K562 treated with DMSO at 1 percent for 4 hours (cell line): Measurements from ENCODE around the gene ZNF845. TPM values are rescaled to one million over a fixed set of nuclear protein-coding genes. Genes with fewer than 3 reads are reported as not detected.

Experiments used
- total RNA-seq: library from RNA; unstranded; fragments of 300-600 nt; gene quantifications from 2 replicates; pipeline ENCODE4 v1.2.3, GENCODE V29; 2022; ENCODE audit not compliant: insufficient read depth

The ZNF845 gene
- 2.9 and 3.4 TPM in 2 replicates for total RNA-seq

DNA sequence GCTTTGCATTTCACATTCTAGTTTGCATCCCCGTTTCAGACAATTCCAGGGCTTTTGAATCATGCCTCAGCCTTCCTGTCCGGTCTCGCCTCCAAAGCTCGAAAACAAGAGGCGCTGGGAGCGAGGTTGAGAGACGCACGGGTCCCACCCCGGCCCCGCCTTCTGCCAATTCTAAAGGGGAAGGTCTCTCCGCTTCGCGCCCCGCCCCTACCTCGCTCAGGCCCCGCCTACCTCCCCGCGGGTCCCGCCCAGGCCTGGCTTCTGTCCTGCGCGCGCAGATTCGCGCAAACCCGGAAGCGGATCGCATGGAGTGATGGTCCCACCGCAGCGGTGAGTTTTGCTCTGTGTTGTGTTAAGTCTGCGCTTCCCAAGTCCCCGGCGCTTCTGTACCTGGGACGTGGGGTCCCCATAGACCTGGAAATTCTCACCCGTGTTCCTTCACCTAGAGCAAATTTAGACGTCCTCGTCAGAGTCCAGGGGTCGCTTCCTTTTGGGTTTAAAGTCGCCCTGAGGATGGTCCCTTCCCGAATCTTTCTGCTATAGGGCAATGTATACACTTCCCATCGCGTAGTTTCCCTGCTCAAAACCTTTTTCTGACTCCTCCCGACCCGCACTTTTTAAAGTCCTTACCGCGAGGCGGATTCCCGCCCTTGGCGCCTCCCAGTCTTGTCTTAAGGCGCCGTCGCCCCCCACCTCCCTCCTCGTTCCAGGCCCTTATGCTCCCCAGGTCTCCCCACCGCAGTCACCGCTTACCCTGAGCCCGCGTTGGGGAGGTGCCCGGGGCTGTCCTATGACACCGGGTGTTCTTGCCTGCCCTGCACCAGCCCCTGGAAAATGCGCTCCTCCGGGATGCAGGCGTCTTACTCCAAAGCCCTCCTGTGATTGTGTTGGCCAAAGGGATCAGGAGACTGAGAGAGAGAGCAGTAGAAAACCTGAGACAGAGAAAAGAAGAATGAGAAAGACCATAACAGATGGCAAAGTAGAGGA, at the start of gene ZNF845:
TSS of gene ZNF845 (plus strand) at position 287 of the 987 bp plus-strand sequence. CDS start 7,559 bp downstream, outside the sequence.

DNA sequence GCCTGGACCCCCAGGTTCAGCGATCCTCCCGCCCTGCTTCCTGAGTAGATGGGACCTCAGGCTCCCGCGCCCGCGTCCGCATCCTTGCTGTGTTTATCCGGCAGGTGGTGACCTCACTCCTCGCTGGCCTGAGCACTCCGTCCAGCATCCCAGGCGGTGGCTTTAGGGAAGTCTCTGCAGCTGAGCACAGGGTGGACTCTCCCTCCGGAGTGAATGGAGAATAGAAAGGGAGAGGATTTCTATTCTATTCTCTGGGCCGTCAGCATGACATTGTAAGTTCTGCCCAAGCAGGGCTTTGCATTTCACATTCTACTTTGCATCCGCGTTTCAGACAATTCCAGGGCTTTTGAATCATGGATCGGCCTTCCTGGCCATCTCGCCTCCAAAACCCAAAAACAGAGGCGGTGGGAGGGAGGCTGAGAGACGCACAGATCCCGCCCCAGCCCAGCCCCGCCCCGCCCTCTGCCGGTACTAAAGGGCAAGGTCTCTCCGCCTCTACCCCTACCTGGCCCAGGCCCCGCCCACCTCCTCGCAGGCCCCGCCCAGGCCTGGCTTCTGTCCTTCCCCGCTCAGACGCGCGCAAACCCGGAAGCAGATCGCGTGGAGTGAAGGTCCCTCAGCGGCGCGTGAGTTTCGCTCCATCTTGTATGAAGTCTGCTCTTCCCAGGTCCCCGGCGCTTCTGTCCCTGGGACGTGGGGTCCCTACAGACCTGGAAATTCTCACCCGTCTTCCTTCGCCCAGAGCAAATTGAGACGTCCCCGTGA, 31.8 kb downstream of the ZNF845 start, which contains the start of gene ZNF525:
TSS of gene ZNF525 (plus strand) at position 572 of the 765 bp plus-strand sequence. CDS start 6,577 bp downstream, outside the sequence.

DNA sequence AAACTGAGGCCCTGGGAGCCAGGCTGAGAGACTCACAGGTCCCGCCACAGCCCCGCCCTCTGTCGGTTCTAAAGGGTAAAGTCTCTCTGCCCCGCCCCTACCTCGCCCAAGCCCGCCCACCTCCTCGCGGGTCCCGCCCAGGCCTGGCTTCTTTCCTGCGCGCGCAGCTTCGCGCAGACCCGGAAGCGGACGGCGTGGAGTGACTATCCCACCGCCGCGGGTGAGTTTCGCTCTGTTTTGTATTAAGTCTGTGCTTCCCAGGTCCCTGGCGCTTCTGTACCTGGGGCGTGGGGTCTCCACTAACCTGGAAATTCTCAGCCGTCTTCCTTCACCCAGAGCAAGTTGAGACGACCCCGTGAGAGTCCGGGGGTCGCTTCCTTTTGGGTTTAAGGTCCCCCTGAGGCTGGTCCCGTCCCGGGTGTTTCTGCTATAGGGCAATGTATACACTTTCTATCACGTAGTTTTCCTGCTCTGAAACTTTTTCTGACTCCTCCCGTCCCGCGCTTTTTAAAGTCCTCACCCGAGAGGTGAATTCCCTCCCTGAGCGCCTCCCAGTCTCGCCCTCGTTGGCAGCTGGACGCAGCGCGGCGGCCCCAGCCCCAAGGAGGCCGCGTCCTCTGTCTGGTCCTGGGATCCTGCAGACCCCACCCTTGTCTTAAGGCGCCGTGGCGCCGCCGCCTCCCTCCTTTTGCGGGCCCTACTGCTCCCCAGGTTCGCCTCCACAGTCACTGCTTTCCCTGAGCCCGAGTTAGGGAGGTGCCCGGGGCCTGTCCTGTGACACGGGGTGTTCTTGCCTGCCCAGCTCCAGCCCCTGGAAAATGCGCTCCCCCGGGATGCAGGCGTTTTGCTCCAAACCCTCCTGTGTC, 61.7 kb downstream of the ZNF845 start, which contains the start of gene ZNF765:
TSS of gene ZNF765 (plus strand) at position 176 of the 866 bp plus-strand sequence. CDS start 2,867 bp downstream, outside the sequence.

Other genes starting within 250 kb of the ZNF845 start
- 8.4 and 10.6 TPM in 2 replicates for gene ZNF160, start 230.3 kb upstream of the ZNF845 start, total RNA-seq
- 0.39 TPM in 1 of 2 replicates, not detected in the other for gene ZNF415, start 200.8 kb upstream of the ZNF845 start, total RNA-seq
- 0.80 and 1.5 TPM in 2 replicates for gene ZNF347, start 174.7 kb upstream of the ZNF845 start, total RNA-seq
- 0.35 and 3.1 TPM in 2 replicates for gene ZNF665, start 140.4 kb upstream of the ZNF845 start, total RNA-seq
- not detected in 2 replicates for gene ZNF677, start 78.9 kb upstream of the ZNF845 start, total RNA-seq
- gene VN1R2, start 75.5 kb upstream of the ZNF845 start, total RNA-seq = not detected in 2 replicates
- gene VN1R4, start 66.0 kb upstream of the ZNF845 start, total RNA-seq = not detected in 2 replicates
- 1.7 and 2.1 TPM in 2 replicates for gene ZNF525, start 32.0 kb downstream of the ZNF845 start, total RNA-seq
- gene ZNF765, start 61.4 kb downstream of the ZNF845 start, total RNA-seq = 2.5 and 3.8 TPM in 2 replicates
- gene ZNF761, start 98.2 kb downstream of the ZNF845 start, total RNA-seq = 6.4 and 7.6 TPM in 2 replicates
- gene ZNF813, start 134.0 kb downstream of the ZNF845 start, total RNA-seq = 2.3 and 2.8 TPM in 2 replicates
- gene ZNF331, start 204.4 kb downstream of the ZNF845 start, total RNA-seq = 3.3 and 4.2 TPM in 2 replicates